K562 (cell line): Measurements from ENCODE around the gene TAMALIN. TPM values are rescaled to one million over a fixed set of nuclear protein-coding genes. Genes with fewer than 3 reads are reported as not detected.

Experiments used
- ATF1 ChIP-seq, 2 experiments: fragments of 450-650 bp in 1 of 2; IDR thresholded peaks; 2 replicates each; pipeline ENCODE4 v1.6.1; 2016; ENCODE audit warnings: missing compliant biosample characterization in 1 of 2, missing genetic modification characterization in 1 of 2
- ATF7 ChIP-seq: fragments of 450-650 bp; IDR thresholded peaks from 2 replicates; pipeline ENCODE4 v1.7.1; 2014; ENCODE audit warnings: mild to moderate bottlenecking, moderate library complexity
- GABPB2 ChIP-seq: fragments of 250-450 bp; sonication (Bioruptor Pico); conservative IDR thresholded peaks from 2 replicates; pipeline ENCODE4 v1.5.1; 2021; ENCODE audit warnings: mild to moderate bottlenecking
- MEF2D ChIP-seq: conservative IDR thresholded peaks from 2 replicates; pipeline ENCODE4 v1.6.1; 2016; ENCODE audit warnings: low read depth, missing genetic modification characterization, missing compliant biosample characterization
- NR4A1 ChIP-seq, 2 experiments: fragments of 250-450 bp in 1 of 2; fragments of 450-650 bp in 1 of 2; sonication (Bioruptor Pico) in 1 of 2; IDR thresholded peaks; 2 replicates each; pipeline versions ENCODE4 v1.4.0 to v1.6.1; 2016 to 2020; ENCODE audit warnings: mild to moderate bottlenecking in 2 of 2, missing compliant biosample characterization in 1 of 2, missing genetic modification characterization in 1 of 2, moderate library complexity in 1 of 2
- RBM14 ChIP-seq: fragments of 200-400 bp; formaldehyde crosslinking; IDR thresholded peaks from 2 replicates; pipeline ENCODE4 v1.6.1; 2018; ENCODE audit warnings: low read depth, mild to moderate bottlenecking, low read length, moderate library complexity, borderline replicate concordance; ENCODE audit not compliant: insufficient read depth
- SAFB ChIP-seq: fragments of 200-400 bp; formaldehyde crosslinking; IDR thresholded peaks from 2 replicates; pipeline ENCODE4 v1.6.1; 2017; ENCODE audit warnings: low read depth, low read length, borderline replicate concordance
- SLC30A9 ChIP-seq: fragments of 250-450 bp; sonication (Bioruptor Pico); IDR thresholded peaks from 2 replicates; pipeline ENCODE4 v1.8.0; 2022; ENCODE audit warnings: mild to moderate bottlenecking, moderate library complexity
- SOX6 ChIP-seq: fragments of 450-650 bp; IDR thresholded peaks from 2 replicates; pipeline ENCODE4 v1.6.1; 2014; ENCODE audit warnings: mild to moderate bottlenecking
- SRF ChIP-seq, 2 experiments: fragments of 250-450, 450-650 bp in 1 of 2; sonication (Bioruptor Pico) in 1 of 2; sonication (generic) in 1 of 2; formaldehyde crosslinking; IDR thresholded peaks; 2 replicates each; pipeline versions ENCODE4 v1.5.0 to v1.5.1; 2020 to 2022; ENCODE audit warnings: mild to moderate bottlenecking in 1 of 2, missing genetic modification reagents in 1 of 2
- TCF3 ChIP-seq: sonication (generic); formaldehyde crosslinking; IDR thresholded peaks from 2 replicates; pipeline ENCODE4 v1.4.0; 2020; ENCODE audit warnings: mild to moderate bottlenecking, missing genetic modification reagents
- TGIF2 ChIP-seq: sonication (generic); formaldehyde crosslinking; IDR thresholded peaks from 2 replicates; pipeline ENCODE4 v1.8.1; 2022; ENCODE audit warnings: mild to moderate bottlenecking, missing genetic modification reagents, moderate library complexity
- TRIM28 ChIP-seq: fragments of 450-650 bp; IDR thresholded peaks from 2 replicates; pipeline ENCODE4 v1.6.1; 2017
- ZFX ChIP-seq: sonication (generic); formaldehyde crosslinking; IDR thresholded peaks from 2 replicates; pipeline ENCODE4 v1.8.0; 2022; ENCODE audit warnings: mild to moderate bottlenecking, missing genetic modification reagents, moderate library complexity
- ZNF316 ChIP-seq: fragments of 450-650 bp; IDR thresholded peaks from 2 replicates; pipeline ENCODE4 v1.6.1; 2016
- ZNF551 ChIP-seq: fragments of 250-450 bp; sonication (Bioruptor Pico); IDR thresholded peaks from 2 replicates; pipeline ENCODE4 v1.5.0; 2021; ENCODE audit warnings: mild to moderate bottlenecking, moderate library complexity
- ZNF644 ChIP-seq: fragments of 200-800 bp; sonication (Bioruptor generic); IDR thresholded peaks from 2 replicates; pipeline ENCODE4 v1.6.1; 2016; ENCODE audit warnings: low read depth, missing genetic modification characterization, missing compliant biosample characterization
- polyA plus RNA-seq, 8 experiments: library from polyadenylated mRNA; depleted of rRNA in 4 of 8; stranded (reverse) in 5 of 8; unstranded in 3 of 8; fragments of >200 nt; fragmentation: Nextera tagmentation in 2 of 8; fragmentation: Illumina TruSeq in 1 of 8; extraction: Ambion mirVana in 2 of 8; extraction: Trizol in 1 of 8; gene quantifications; 2 replicates each; pipeline versions ENCODE4 v1.2.1 to v1.2.3, GENCODE V29; 2011 to 2014; ENCODE audit warnings: inconsistent platforms in 1 of 8, missing spikeins in 1 of 8
- total RNA-seq, 7 experiments: library from RNA; depleted of rRNA in 6 of 7; stranded (reverse); fragments of >200 nt in 6 of 7; fragmentation: Illumina TruSeq in 2 of 7; extraction: Trizol in 2 of 7; gene quantifications; 2 replicates each; pipeline versions ENCODE4 v1.2.1 to v1.2.3, GENCODE V29; 2011 to 2021; ENCODE audit warnings: low replicate concordance in 1 of 7
- TF ChIP-seq, protein P1 (sequence below): fragments of 200-800 bp; sonication (Bioruptor generic); IDR thresholded peaks from 2 replicates; pipeline ENCODE4 v1.6.1; 2017; ENCODE audit warnings: missing genetic modification characterization, missing compliant biosample characterization
- TF ChIP-seq, protein P2 (sequence below), 2 experiments: IDR thresholded peaks; 2 replicates each; pipeline ENCODE4 v1.6.1; 2011; ENCODE audit warnings: borderline replicate concordance in 1 of 2, control low read depth in 1 of 2, low read depth in 1 of 2, low read length in 1 of 2, mild to moderate bottlenecking in 1 of 2, mixed read lengths in 1 of 2, moderate library complexity in 1 of 2; ENCODE audit not compliant: insufficient read depth in 1 of 2, insufficient read length in 1 of 2, poor library complexity in 1 of 2, severe bottlenecking in 1 of 2; ENCODE audit errors: extremely low read depth in 1 of 2
- TF ChIP-seq, protein P3 (sequence below), 2 experiments: fragments of 200-800 bp in 1 of 2; sonication (Bioruptor generic) in 1 of 2; sonication (generic) in 1 of 2; formaldehyde crosslinking in 1 of 2; IDR thresholded peaks in 1 of 2; conservative IDR thresholded peaks in 1 of 2; 2 replicates each; pipeline versions ENCODE4 v1.5.0 to v1.6.1; 2016 to 2020; ENCODE audit warnings: missing compliant biosample characterization in 1 of 2, missing genetic modification characterization in 1 of 2, missing genetic modification reagents in 1 of 2

The TAMALIN gene
- total and polyA plus RNA-seq, 9 of the 15 experiments (the other 6 are each of a cell fraction or from before 2014, with no cell fraction given), result 0.74 to 2.2 (median 1.5) TPM; not detected in 2

DNA sequence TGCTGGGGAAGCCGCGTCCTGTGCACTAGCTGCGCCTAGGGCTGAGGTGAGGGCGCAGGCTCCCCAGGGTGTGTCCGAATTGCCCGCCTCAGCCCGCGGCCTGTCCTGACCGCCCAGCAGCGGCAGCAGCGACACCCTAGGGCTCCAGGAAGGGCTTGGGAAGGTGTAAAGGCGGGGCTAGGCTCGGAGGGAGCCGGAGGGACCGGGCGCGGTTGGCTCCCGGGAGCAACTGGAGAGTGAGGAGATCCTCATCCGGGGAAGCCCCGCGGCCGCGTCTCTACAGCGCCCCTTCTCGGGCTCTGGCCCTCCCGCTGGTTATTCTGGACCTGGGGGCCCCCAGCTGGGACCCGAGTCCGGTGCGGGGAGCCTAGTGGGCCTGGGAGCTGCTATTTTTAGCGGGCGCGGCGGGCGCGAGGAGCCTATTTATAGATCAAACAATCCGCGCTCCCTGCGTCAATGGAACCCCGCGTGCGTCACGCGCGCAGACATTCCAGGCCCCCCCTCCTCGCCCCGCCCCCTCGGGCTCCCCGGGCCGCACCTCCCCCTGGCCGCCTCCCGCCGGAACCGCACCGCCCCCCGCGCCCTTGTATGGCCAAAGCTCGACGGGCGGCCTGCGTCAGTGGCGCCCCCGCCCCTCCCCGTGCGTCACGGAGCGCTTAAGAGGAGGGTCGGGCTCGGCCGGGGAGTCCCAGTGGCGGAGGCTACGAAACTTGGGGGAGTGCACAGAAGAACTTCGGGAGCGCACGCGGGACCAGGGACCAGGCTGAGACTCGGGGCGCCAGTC is 44.2 kb downstream of the TAMALIN start, which contains the start of gene NR4A1 (continued):
- 0 out of 2 replicates have a peak, but pooled peaks have one; percentile 16 for TF ChIP-seq TRIM28
- TF ChIP-seq GABPB2 (CRISPR knock-in tag), result no peak
- peak; percentile 96 for TF ChIP-seq ZFX (CRISPR knock-in tag)
- no peak for TF ChIP-seq NR4A1 (CRISPR knock-in tag; IDR thresholded peaks at IDR 0.05)
- 0 out of 2 replicates have a peak, but pooled peaks have one; percentile 23 for TF ChIP-seq NR4A1 (tag; IDR thresholded peaks at IDR 0.05)
- TF ChIP-seq SLC30A9 (CRISPR knock-in tag), result no peak
- no peak for TF ChIP-seq ZNF551
- TF ChIP-seq, protein P1, sequence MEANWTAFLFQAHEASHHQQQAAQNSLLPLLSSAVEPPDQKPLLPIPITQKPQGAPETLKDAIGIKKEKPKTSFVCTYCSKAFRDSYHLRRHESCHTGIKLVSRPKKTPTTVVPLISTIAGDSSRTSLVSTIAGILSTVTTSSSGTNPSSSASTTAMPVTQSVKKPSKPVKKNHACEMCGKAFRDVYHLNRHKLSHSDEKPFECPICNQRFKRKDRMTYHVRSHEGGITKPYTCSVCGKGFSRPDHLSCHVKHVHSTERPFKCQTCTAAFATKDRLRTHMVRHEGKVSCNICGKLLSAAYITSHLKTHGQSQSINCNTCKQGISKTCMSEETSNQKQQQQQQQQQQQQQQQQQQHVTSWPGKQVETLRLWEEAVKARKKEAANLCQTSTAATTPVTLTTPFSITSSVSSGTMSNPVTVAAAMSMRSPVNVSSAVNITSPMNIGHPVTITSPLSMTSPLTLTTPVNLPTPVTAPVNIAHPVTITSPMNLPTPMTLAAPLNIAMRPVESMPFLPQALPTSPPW (CRISPR knock-in tag), result peak; percentile 99
- peak; percentile 95 to 97 for TF ChIP-seq SRF (CRISPR knock-in tag; IDR thresholded peaks at IDR 0.05)
- 0 out of 2 replicates have a peak, but pooled peaks have one; percentile 13 for TF ChIP-seq TCF3 (CRISPR knock-in tag)
- TF ChIP-seq ZNF644 (tag), result peak; percentile 68; the same call in 1 of the 2 replicates
- TF ChIP-seq SOX6, result 0 out of 2 replicates have a peak, but pooled peaks have one; percentile 29
- TF ChIP-seq ATF7, result peak; percentile 71
- TF ChIP-seq, protein P2, sequence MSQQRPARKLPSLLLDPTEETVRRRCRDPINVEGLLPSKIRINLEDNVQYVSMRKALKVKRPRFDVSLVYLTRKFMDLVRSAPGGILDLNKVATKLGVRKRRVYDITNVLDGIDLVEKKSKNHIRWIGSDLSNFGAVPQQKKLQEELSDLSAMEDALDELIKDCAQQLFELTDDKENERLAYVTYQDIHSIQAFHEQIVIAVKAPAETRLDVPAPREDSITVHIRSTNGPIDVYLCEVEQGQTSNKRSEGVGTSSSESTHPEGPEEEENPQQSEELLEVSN (IDR thresholded peaks at IDR 0.05; ENCODE audit: borderline replicate concordance in 1 of 2, extremely low read depth in 1 of 2, insufficient read depth in 1 of 2, insufficient read length in 1 of 2, low read depth in 1 of 2, low read length in 1 of 2, poor library complexity in 1 of 2, severe bottlenecking in 1 of 2), result peak in 1 of 2 experiments; percentile 56
- no peak for TF ChIP-seq ZNF316
- peak; percentile 99 for TF ChIP-seq MEF2D (tag)
- no peak; the same call in 1 of the 2 replicates for TF ChIP-seq SAFB
- TF ChIP-seq TGIF2 (CRISPR knock-in tag), result peak; percentile 57; the same call in 1 of the 2 replicates
- no peak for TF ChIP-seq ATF1 (CRISPR knock-in tag; IDR thresholded peaks at IDR 0.05)
- TF ChIP-seq ATF1 (tag; IDR thresholded peaks at IDR 0.05), result peak; percentile 87
- TF ChIP-seq RBM14, result 0 out of 2 replicates have a peak, but pooled peaks have one; percentile 33
- TF ChIP-seq, protein P3, sequence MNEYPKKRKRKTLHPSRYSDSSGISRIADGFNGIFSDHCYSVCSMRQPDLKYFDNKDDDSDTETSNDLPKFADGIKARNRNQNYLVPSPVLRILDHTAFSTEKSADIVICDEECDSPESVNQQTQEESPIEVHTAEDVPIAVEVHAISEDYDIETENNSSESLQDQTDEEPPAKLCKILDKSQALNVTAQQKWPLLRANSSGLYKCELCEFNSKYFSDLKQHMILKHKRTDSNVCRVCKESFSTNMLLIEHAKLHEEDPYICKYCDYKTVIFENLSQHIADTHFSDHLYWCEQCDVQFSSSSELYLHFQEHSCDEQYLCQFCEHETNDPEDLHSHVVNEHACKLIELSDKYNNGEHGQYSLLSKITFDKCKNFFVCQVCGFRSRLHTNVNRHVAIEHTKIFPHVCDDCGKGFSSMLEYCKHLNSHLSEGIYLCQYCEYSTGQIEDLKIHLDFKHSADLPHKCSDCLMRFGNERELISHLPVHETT (CRISPR knock-in tag; conservative IDR thresholded peaks at IDR 0.05 in 1 of 2, IDR thresholded peaks at IDR 0.05 in 1 of 2), result peak in 1 of 2 experiments; percentile 79; a peak in 1 of 4 replicates
